ENCODE measurements around the gene CCDC174.

Gene CCDC174

GRCh38 chr3:14701676-14702075 lies 50.1 kb downstream of the CCDC174 start:
- DNase-seq (ENCODE audit: low spot score) = no peak

GRCh38 chr3:14703128-14703750 lies 51.7 kb downstream of the CCDC174 start:
- no peak for DNase-seq (ENCODE audit: low spot score)

- DNase-seq (ENCODE audit: low spot score) = no peak
These were observed 52.2 kb downstream of the CCDC174 start for GRCh38 chr3:14703791-14704190.

DNA sequence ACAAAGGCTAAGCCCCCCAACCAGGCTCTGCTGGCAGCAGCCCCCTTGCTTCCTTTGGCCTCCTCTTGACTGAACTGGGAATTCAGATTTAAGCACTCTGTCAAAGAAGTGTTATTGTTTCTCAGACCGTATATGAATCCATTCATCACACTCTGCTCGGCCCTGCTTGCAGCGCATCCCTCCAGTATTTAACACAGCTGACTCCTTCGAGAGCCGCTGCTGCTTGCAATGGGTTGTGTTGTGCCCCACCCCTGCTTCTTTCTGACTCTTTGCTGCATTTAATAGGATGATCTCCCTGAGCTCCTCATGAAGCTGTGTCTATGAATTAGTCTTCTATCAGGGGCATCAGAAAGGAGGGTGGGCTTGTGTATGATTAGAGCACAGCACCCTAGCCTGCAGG lies 54.5 kb downstream of the CCDC174 start:
- no peak for DNase-seq (ENCODE audit: low spot score)

GRCh38 chr3:14716591-14716990 lies 65.0 kb downstream of the CCDC174 start:
- no peak for DNase-seq (ENCODE audit: low spot score)

GRCh38 chr3:14717307-14717706 lies 65.7 kb downstream of the CCDC174 start:
- DNase-seq (ENCODE audit: low spot score) = no peak

- no peak for DNase-seq (ENCODE audit: low spot score)
These were observed 67.0 kb downstream of the CCDC174 start for GRCh38 chr3:14718539-14718938.

DNA sequence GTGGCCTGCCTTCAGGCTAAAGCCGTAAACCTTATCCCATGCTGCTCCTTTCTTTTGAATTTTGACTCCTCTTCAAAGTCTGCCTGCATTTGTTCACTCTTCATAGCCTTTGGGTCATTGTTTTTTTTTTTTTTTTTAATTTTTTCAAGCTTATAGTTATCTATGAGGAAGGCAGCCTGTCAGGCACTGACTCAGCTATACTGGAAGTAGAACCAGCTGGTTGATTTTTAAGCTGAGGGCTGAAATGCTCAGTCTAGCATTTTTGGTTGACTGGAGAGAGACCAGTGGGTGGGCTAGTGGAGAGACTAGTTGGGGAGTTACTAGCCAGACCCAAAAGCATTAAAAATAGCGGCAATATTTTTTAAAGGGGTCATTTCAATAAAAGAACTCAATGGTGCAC lies 67.4 kb downstream of the CCDC174 start:
- no peak for DNase-seq (ENCODE audit: low spot score)

- DNase-seq (ENCODE audit: low spot score) = peak; percentile 31
These were observed 69.7 kb downstream of the CCDC174 start for GRCh38 chr3:14721126-14721864.

All from germinal center (tissue), 1 donor.